NCI-H128 (cell line): ENCODE results near the gene RASSF3.

Source experiments
- DNase-seq: peaks from one replicate; lab custom pipeline; 2025; ENCODE audit not compliant: unreplicated experiment; lab: John Stamatoyannopoulos, UW

The RASSF3 gene

DNA sequence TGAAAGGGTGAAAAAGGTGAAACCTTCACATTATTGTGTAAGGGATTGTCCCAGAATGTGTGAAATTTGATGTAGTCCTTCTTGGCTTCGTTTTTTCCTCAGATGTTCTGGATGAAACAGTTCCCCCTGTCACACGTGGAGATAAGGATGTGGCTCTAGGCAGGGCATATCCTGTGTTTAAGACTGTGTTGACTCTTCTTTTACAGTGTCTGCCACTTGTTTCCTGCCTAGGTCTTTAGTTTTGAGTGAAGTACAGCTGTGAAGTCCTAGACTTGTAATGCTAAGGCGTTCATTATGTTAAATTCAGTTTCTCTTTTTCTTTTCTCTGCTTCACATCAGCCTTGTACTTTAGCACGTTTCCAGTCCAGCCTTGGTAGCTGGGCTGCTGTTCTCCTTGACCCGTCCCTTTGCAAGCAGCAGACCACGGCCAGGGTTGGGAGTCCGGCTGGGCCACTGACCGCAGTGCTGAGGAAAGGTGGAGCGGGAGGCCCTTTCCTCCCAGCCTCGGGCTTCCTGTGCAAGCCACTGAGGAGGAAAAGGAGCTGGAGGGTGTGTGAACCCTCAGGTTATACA, 59.1 kb downstream of the RASSF3 start:
- DNase-seq = no peak

GRCh38 chr12:64670019-64670418, 59.7 kb downstream of the RASSF3 start:
- no peak for DNase-seq

- no peak for DNase-seq
Observed at GRCh38 chr12:64670919-64671639, 60.8 kb downstream of the RASSF3 start.

- no peak for DNase-seq
Observed at GRCh38 chr12:64671681-64672080, 61.4 kb downstream of the RASSF3 start.

DNA sequence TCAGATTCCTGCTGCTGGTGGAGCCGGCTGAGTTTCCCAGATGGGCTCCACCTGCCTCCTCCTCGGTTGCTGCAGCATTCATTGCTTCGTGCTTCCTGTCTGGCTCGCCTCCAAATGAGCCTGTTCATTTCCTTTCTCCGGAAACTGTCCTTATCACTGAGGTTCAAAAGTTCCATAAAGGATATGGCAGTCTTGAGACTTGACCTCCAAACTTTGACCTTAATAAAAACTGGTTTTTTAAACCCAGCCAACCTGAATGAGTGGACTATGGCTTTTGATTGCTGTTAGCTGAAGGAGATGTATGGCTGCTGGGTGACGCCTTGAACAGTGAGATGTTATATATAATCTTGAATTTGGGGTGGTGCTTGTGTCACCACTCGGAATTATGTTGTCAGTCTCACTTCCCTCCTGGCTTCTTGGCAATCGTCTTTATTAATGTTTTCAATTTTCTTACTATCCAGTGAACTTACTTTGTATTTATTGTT, 62.7 kb downstream of the RASSF3 start:
- no peak for DNase-seq

DNA sequence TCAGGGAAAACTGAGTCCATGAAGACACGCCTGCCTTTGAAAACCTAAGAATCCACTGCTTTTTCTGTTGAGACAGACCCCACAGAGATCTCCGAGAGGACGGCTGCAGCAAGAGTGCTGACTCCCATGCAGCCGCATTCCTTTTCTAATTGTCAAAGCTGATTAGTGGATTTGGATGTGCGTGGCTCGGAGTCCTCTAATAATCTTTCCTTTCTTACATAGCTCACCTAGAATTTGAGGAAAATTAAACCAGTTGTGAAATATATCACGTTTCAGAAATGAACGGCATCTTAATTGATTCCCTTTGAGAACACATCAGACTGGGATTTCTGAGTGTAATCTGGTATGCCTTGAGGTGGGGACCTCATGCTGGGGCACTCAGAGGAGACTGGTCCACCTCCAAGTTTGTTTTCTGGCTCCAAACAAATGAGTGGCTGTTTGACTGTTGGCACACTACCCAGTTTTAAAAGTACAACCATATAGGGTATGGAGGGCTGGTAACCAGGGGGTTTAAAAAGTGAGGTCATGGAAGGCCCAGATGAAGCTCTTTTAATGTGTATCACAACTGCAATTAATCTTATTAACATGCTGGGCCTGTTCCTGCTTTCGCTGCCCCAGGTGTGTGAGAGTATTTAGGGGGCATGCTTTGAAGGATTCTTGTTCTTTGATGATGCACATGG, 63.3 kb downstream of the RASSF3 start:
- DNase-seq = peak; percentile 31

- no peak for DNase-seq
Observed at GRCh38 chr12:64674367-64674922, 64.2 kb downstream of the RASSF3 start.

GRCh38 chr12:64675795-64676194, 65.5 kb downstream of the RASSF3 start:
- no peak for DNase-seq

GRCh38 chr12:64678248-64678647, 68.0 kb downstream of the RASSF3 start:
- DNase-seq = no peak

- no peak for DNase-seq
Observed at GRCh38 chr12:64678835-64679234, 68.5 kb downstream of the RASSF3 start.

DNA sequence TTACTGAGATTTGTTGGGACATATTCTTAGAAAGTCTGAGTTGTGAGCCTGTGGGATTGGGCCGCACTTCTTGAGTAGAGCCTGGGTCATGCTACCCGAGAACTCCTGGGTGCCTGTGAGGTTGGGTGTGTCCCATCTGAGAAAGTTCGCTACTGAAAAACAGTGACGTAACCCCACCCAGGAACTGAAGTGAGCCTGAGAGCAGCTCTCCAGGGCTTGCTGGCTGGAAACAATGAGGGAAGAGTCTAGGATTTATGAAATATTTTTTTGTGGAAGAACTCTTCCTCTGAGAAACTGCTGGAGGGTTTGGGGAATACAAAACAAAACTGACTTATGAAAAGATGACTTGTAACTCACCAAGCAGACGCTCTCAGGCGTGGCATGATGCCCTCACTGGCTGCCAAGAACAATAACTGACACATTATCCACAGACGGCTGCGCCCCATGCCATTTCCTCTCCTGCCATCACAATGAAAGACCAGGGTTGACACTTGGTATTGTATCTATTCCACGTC, 69.2 kb downstream of the RASSF3 start:
- DNase-seq = peak; percentile 60

DNA sequence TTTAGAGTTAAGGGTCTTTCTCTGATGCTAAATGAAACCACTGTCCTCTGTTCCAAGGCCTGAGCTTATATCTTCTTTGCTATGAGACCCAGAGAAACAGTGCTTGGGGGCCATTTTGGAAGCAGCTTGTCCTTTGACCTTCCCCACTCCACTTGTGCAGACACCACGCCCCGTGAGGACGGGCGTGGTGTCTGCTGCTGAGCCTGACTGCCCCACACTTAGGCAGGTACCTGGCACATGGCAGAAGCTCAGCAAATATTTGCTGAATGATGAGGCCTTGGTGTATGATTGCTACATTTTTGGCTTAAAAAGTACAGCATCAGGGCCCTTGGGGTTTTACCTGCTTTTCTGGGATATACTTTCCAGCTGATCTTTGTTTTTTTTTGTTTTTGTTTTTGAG, 69.9 kb downstream of the RASSF3 start:
- DNase-seq = no peak

- DNase-seq = no peak
Observed at GRCh38 chr12:64681200-64682052, 71.1 kb downstream of the RASSF3 start.

DNA sequence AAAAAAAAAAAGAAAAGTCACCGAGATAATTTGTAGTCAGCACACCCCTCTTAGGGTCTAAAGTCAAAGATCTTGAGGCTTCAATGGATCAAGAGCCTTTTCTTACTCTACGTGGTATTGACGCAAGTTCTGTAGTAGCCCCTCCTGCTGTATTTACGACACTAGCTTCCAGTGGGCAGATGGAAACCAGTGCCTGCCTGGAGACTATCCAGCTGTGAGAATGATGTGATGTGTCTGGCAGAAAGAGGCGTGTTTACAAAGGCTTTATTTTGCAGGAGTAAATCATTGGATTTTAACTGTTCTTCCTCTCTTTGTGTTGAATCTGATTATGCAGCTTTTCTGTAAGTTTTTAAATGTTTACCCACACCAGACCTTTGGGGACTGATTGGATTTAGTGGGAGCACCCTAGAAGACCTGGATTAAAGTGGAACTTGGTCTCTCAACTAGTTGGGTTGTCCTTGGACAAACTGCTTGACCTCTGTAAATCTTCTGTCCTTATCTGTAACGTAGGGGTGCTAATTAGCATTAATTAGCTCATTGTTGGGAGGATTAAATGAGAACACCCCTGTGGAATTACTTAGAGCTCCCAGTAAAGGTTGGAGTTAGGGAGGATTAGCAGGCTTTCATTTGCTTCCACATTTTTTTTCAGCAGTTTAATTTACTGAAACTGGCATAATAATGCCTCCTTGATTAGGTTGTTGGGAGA, 72.4 kb downstream of the RASSF3 start:
- no peak for DNase-seq

DNA sequence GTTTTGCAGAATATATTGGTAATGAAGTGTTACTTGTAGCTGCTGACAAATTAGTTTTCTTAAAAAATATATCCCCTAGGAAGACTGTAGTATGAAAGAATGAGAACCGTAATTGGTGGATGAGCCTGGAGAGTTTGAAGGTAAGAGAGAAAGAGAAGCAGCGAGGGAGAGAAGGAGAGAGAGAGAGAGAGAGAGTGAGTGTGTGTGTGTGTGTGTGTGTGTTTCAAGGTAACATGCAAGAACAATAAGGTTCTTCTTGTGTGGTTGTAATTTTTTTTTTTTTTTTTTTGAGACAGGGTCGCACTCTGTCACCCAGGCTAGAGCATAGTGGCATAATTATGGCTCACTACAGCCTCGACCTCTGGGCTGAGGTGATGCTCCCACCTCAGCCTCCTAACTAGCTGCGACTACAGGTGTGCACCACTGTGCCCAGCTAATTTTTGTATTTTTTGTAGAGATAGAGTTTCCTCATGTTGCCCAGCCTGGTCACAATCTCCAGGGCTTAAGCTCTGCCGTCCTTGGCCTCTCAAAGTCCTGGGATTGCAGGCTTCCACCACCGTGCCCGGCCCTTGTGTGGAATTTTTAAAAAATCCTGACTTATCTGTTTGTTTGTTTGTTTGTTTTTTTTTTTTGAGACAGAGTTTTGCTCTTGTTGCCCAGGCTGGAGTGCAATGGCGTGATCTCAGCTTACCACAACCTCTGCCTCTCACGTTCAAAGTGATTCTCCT, 73.7 kb downstream of the RASSF3 start:
- no peak for DNase-seq

- DNase-seq = no peak
Observed at GRCh38 chr12:64685050-64685449, 74.8 kb downstream of the RASSF3 start.

DNA sequence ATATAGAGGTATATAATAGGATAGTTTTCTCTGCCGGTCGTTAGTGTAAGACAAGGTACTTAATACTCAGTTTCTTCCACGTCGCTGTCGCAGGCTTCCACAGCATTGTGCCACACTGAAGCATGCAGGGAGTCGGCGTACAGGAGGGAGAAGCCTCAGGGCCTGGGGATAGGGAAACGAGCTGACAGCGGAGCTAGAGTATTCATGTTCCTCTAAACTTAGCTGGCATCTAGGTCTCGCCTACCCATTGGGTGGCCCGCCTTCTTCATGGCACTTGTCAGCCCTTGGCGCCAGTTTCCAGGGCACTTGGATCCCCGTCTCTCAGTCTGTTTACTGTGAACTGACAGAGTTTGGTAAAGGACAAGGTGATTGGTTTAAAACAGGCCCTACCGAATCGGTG, 75.3 kb downstream of the RASSF3 start:
- DNase-seq = no peak

DNA sequence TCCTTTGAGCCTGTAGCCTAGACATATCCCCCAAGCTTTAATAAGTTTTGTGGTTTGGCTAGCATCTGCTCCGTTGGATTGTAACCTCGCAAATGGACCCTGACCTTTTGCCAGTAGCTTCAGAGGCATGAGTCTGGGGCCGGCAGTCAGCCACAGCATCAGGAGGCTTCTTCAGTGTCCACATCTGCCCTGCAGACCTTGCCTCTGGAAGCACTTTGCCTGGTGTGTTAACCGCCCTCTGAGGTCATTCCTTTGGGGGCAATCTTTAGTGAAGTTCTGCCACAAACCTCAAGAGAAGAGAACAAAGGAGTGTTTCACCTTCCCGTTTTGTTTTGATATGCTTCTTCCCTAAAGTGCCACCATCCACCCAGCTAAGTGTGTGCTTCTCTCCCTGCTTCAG, 77.5 kb downstream of the RASSF3 start:
- DNase-seq = no peak

DNA sequence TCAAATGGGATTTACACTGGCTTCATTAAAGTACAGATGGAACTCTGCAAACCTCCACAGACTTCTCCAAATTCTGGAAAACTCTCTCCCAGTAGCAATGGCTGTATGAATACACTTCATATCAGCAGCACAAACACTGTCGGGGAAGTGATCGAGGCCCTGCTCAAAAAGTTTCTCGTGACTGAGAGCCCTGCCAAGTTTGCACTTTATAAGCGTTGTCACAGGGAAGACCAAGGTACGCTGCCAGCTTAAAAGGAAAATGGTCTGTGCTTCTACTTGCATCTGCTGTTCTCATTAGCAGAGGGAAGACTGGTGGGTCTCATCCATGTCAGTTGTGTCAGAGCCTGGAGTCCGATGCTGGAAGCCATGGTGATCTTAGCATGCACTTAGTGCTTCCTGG, 77.9 kb downstream of the RASSF3 start:
- no peak for DNase-seq

GRCh38 chr12:64688715-64689114, 78.4 kb downstream of the RASSF3 start:
- DNase-seq = no peak
